HG02588 (cell line): ENCODE data around the gene MAX.

ENCODE experiments used
- ATAC-seq: cut with Tn5 transposase; IDR thresholded peaks from one replicate; pipeline ENCODE4 v1.9.1; 2021; ENCODE audit warnings: mild to moderate bottlenecking, moderate library complexity; ENCODE audit not compliant: unreplicated experiment

MAX gene

DNA sequence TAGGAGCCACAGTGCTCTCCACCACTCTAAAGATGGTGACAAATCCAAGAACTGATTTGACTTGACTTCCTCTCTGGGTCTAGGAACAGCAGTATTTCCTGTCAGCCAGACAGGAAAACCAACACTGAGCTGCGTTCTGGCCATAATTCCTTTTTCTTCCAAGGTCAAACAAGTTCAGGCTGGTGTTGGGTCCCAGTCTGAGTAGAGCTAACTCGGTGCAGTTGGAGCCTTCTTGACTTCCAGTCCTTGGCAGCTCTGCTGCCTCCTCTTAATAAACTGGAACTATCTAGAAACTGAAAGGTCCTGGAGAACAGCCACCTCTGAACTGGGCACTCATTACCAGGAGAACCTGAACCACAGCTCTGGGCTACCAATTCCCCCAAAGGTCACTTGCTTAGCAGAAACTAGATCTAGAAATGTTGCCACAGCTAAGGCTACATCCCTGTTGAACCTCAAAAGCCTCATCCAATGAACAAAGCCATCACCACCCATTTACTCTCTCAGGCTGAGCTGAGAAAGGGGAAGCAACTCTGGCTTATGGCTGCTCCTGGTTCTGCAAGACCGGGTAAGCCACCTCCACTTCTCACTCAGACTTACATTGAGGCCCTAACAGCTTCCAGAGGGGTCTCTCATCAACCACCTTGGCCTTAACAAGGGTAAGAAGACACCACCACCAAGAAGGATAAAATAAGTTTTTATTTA, 27.7 kb downstream of the MAX start:
- no peak for ATAC-seq

DNA sequence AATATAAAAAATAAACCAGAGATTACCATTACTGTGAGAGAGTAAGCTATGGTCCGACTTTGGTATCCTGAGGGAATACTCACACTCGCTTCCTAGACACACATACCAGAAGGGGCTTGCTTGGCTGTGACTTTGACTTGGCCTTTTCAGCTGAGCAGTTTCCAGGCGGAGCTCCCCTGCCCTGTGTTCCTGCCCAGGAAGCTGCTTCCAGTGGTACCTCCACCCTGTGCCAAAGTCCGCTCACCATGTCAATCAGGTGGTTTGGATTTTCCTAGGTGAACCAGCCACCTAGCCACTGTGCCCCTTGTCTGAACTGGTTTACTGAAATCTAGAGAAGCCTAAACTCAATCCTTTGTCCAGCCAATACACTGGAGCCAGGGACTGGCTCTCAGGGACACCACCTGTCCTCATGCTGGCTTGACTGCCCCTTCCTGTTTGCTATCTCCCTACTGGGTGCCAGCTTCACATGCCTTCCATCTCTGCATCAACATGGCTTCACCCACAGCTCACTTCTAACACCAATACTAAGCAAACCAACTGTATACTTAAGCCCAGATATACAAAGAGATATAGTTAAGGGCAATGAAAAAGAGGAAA, 28.6 kb downstream of the MAX start:
- no peak for ATAC-seq

DNA sequence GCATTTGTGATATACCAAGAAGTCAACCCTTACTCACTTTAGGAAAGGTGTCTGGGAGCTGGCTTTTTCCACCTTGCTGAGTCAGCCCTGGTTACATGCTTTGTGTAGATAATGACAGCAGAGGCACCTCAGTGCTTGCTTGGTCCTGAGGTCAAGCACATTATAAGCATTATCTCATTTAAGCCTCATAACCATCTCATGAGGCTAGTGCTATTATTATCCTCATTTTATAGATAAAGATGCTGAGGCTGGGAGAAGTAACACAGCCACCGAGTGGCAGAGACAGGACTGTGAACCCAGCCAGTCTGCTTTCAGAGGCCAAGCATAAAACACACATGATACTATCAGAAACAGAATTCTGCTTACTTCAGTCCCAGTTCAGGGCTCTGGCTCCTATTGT, 29.4 kb downstream of the MAX start:
- ATAC-seq = no peak

DNA sequence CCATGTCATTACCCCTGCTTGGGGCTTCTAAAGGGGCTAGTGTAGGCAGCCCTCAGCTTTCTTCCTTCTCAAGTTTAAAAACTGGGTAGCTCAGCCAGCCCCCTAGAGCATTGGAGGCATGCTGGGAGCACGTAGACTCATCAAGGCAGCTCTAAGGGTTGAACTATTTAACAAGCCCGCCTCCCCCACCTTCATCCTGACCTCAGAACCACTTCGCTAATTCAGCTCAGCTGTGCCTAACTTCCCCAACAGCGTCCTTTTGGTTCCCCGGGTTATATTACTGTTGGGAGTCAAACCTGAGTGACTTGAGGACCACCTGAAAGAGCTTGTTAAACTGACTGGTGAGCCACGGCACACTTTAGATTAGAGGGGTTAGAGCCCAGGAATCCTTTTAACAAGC, 30.1 kb downstream of the MAX start:
- ATAC-seq = no peak

DNA sequence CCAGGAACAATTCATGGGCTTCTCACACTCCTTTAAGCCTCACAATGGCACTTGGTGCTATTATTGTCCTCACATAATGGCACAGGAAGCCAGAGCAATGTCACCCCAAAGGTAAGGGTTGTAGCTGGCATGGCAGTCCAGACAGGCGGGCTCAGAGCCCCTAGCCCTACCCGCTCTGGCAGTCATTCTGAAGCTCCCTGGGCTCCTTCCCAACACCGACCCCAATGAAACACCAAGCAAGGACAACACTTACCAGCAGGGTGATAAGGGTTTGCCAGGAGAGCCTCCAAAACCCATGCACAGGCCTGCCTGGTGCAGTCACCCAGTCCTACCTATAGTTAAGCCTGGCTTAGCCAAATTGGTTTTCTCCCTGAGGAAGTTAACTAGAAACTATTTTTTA, 30.8 kb downstream of the MAX start:
- ATAC-seq = no peak

DNA sequence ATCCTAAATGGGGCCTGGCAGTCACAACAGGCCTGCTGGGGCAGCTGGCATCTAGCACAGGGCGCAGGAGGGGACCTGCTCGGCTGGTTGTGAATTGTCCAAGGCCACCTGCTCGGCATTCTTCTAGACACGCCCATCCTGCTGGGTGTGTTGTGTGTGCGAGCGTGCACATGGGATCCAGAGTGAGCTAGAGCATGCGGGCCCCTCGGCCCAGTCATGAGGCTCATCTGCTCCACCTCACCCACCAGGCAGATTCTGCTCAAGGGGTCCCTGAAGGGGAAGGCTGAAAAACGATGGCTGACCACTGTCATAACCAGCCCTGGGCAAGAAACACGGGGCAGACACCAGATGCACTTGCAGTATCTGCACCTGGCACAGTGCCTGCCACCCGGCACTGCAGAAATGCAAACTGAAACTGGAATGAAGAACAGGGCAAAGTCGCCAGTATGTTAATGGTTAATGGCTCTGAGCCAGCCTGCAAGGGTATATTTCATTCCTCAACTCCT, 31.8 kb downstream of the MAX start:
- no peak for ATAC-seq

DNA sequence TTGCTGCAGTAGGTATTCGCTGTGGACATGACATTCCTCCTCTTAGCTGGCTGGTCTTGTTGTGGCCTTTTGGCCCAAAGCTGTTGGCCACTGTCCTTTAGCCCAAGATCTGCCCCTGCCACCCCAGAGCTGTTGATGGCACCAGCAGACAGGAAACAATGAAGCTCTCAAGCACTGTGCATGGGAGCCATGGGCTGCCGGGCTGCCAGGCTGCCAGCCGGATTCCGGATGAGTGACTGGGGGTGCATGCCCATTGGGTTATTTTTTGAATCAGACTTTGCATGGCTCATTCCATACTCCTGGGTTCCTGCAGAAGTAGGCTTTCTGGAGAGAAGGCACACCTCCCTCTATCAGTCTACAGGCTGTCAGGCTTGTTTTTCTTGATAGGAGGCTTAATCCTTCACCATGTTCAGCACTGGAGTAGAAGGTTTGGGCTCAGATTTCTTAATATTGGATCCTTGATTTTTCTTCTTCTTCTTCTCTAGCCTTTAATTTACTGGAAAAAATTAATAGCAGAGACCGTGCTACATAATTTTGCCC, 32.4 kb downstream of the MAX start:
- no peak for ATAC-seq

DNA sequence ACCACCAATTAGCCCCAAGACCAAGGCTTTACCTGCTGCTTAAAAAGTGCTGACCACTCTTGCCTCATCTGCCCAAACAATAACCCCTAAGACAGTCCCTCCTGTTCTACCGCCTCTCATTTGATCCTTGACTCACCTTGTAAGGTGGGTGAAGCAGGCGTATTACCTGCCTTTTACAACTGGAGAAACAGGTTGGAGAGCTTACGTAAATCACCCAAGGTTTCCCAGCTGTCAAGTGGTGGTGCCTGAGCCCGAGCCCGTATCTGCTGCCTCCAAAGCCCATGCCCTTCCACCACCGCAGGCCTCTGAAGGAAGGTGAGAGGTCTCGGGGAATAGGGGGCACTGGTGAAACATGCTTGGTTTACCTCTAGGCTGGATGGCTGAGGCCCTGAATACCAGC, 36.6 kb downstream of the MAX start:
- ATAC-seq = no peak

DNA sequence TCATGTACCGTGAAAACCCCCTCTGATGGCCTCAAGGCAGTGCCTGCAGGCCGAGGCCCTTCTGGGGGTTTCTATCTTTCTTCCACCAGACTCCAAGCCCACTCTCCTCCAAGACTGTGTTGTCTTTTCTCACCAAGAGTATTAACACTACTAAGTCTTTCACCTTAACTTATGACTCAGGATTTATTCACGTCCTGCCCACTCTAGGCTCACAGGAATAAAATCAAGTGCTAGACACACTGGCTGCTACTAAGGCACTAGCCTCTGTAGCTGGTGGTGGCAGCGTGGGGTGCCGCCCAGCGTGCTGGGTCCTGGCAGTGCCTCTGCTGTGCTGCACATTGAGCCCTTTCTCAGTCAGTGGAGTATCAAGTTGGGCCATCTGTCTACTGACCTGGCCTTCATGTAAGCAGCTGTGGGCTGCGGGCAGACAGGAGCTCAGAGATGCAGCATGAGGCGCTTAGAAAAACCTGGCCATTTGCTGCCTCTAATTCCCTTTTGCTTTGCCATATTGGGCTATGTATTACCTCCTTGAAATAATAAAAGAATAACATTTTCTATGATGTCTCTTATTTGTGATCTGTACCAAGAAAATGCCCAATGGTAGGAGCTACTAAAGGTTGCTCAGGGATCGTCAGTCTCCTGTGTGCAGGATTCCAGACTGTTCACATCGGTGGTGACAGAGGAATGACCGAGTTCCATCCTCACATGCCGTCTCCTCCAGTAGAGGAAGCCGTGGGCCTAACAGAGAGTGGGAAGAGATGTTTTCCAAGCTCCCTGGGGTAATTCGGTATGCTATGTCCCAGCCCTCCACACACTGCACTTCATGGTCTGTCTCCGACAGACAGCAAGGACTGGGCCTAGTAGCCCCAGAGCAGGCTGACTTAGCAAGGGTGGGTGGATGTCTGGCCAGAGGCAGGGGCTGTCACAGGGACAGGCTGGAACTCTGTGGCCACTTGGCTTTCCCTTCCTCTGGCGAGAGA, 39.9 kb downstream of the MAX start:
- ATAC-seq = no peak

DNA sequence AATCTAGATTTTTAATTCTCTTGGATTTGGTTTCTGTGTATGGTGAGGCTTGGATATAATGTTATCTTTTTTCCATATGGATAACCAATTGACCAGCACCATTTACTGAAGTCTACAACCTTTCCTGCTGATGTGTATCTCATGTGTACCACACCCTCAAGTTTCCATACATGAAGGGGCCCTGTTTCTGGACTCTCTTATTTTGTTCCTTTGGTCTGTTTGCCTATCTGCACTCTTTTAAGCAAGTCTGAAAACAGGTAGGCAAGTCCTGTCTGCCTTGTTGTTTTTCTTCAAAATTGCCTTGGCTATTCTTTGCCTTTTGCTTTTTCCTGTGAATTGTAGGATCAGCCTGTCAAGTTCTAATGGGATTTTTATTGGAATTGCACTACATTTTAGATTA, 44.6 kb downstream of the MAX start:
- ATAC-seq = no peak

DNA sequence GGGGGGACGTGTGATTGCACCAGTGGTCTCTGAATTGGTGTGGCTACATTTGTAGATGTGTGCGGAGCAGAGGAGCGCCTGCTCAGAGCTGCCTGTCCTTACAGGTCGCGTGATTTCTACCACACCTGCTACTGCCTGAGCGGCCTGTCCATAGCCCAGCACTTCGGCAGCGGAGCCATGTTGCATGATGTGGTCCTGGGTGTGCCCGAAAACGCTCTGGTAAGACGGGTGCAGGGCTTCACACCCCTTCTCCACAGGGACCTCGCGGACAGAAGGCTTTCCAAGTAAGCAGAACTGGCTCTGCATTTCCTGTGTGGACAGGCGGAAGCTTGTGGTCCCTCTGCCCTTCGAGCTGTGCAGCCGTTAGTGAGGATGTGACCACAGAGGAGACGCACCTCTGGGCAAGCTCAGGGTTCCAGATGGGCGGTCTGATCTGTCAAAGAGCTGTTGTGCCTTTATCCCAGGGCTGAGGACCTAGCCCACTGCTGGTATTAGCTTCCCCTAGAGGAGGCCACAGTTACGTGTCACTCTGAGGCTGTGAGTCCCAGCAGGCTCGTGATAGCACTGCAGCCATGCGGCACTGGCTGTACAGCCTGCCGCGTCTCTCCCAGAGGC, 47.7 kb downstream of the MAX start:
- ATAC-seq = peak; percentile 59

DNA sequence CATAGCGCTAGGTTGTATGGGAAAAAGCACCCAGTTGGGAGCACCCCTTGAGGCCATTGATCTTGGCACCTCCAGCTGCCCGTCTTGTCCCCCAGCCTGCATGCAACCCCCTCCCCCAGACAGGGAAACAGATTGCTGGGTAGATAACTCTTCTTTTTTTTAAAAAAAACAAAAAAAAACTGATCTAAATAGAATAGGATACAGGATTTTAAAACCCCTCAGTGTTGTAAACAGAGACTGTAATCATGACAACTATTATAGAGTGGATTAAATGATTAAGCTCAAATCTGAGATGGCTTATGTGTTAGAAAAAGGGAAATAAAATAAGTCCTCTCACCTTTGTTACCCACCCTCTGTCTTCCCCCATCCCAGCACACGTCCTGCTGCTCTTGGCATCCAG, 48.9 kb downstream of the MAX start:
- no peak for ATAC-seq

DNA sequence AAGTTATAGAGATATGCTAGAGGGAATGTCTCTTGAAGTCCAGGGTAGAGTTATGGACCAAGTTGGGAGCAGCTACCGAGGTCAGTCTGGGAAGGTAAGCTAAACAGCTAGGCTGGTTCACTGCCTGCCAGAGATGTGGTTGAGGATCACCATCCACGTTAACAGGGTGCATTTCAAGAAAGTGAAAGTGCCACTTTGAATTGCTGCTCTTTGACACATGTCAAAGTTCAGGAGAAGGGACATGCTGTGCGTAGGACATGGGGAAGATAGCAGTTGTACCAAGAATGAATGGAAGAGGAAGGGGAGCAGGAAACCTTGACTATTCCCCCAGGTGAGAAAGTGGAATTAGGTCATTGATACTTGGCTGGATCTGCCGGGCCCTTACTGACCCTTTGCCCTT, 49.5 kb downstream of the MAX start:
- ATAC-seq = no peak

DNA sequence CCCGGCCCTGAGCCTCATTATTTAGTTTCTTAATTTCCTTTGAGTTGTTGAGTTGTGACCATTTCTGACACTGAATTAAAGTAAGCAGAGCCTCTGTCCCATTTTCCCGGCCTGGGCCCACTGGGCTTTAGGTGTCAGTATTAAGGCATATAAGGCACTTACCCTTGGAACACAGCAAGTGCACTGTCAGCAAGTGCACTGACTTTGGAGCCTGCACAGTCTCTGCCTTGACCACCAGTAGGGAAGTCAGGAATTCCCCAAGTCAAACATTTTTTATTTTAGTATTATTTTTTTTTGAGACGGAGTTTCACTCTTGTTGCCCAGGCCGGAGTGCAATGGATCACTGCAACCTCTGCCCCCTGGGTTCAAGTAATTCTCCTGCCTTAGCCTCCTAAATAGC, 56.6 kb downstream of the MAX start:
- no peak for ATAC-seq

DNA sequence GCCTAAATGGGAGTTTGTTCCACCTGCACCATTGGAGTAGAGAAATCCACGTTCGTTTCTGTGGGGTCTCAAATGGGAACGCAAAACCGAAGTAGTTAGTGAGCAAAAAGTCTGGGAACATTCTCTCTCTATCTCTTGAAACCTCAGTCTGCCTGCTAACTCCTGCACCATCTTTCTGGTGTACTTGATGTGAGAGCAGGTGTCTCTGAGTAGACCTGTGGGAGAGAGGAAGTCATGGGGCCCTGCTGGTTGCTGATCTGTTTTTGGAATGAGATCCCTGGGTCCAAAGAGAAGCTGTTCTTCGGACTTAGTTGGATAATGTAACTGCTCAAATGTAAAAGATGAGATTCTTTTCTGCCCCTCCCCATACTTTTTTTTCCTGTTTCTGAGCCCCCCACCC, 57.3 kb downstream of the MAX start:
- ATAC-seq = no peak

DNA sequence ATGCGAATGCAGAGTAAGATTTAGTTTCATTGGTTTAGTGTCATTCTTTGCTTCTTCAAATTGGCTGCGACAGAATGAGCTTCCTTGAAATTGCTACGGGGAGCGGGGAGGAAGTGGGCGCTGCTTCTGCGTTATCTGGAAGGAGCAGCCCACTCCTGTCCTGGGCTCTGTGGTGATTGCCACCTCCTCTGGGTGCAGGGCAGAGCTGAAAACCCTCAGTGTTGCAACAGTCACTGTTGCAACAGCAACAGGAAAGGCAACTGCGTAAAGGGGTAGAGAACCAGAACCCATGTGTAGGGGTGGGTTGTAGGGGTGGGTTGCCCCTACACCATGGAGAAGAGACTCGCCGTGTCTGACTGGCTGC, 57.7 kb downstream of the MAX start:
- ATAC-seq = no peak

DNA sequence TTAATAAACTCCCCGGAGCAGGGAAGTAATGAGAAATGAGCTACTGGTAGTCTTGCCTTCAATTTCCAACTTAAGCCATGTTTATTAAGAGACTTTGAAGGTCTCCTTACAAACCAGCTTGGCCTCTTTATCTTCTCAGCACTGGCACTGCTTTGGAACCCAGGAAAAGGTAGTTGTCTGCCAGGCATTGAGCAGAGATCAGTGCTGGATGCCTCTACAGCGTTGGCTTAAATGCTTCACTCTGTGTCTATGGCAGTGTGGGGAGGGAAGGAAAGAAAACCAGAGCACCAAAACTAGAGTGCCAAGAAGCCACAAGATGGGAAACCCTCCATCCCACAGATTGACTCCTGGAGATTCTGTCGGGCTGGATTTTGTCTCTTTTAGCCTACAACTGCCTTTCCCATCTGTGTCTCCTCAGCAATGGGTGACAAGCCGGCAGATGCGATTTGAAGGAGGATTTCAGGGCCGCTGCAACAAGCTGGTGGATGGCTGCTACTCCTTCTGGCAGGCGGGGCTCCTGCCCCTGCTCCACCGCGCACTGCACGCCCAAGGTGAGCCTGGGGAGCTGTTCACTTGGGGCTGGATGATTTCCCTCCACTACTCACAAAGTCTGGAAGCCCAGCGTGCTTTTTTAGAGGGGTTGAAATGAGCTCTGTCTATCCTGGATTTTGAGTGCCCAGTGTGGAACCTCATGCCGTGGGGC, 58.3 kb downstream of the MAX start:
- ATAC-seq = no peak

DNA sequence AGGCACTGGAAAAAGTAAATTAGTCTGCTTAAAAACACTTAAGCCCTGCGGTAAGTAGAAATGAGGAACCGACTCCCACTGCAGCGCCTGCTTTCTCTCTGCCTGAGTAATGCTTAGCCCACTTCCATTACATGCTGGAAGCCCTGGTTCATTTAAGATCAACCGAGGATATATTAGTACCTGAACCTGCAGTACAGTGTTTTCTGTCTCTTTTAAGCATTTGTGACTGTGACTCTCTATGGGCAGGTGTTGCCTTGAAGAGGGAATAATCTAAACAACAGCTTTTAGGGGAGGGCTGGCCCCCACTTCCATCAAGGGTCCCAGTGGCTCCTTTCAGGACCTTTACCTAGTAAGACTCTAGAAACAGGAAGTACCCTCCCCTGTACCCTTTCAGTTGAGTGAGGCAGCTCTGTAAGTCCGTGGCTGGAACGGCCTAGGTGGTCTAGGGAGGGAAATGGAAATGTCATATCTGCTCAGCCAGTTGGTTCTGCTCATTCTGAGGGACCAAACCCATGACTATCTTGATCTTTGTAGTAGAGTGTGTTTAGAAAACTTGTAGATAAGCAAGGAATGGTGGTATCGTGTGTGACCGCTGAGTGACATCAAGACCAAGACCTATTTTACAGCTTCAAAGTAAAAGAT, 59.5 kb downstream of the MAX start:
- no peak for ATAC-seq

DNA sequence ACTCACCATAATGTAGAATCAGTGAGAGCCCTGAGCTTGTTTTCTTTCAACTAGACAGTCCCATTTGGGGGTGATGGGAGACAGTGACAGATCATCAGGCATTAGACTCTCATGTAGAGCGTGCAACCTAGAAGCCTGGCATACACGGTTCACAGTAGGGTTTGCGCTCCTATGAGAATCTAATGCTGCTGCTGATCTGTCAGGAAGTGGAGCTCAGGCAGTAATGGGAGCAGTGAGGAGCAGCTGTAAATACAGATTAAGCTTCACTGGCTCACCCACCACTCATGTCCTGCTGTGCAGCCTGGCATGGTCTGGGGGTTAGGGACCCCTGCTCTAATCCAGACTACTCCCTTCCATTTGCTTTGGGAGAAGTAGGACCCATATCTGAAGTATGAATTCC, 60.0 kb downstream of the MAX start:
- no peak for ATAC-seq

DNA sequence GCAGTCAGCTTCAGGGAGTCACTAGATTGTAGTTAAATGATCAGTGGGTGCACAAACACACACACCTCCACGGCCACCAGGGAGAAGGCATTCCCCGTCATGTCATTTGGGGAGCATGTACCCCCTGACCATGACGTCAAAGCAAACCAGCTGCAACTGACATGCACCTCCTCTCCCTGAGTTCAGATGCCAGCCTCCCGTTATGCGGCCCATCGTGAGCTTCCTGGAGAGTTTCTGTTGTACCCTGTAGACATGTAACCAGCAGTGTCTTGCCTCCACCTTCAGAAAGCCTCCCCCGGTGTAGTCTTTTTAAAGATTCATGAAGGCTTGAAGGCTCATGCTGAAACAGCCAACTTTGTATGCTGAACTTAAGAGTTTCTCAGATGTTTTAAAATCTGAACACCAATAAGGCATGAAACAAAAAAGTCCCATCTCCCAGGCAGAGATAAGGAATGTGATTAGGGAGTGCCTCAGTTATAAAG, 60.8 kb downstream of the MAX start:
- no peak for ATAC-seq
